MG63 (cell line): ENCODE data around the gene CDKL5. TPM values are rescaled to one million over a fixed set of nuclear protein-coding genes. Genes with fewer than 3 reads are reported as not detected.
"Not testable (repeated sequence)": the region's sequence is repeated elsewhere in the genome, so short reads cannot be mapped to it uniquely, and the experiment has no call there.

Experiments
- DNase-seq: peaks from one replicate; pipeline ENCODE4 v3.0.0-alpha.2; 2020
- H3K27me3 ChIP-seq: fragments of 250-450 bp; sonication (Bioruptor Pico); 2 replicates; pipeline ENCODE4 v1.5.1; 2020; ENCODE audit warnings: mild to moderate bottlenecking, moderate library complexity
- H3K36me3 ChIP-seq: fragments of 250-450 bp; sonication (Bioruptor Pico); 2 replicates; pipeline ENCODE4 v1.5.1; 2020; ENCODE audit warnings: mild to moderate bottlenecking, moderate library complexity
- H3K4me3 ChIP-seq: fragments of 250-450 bp; sonication (Bioruptor Pico); 2 replicates; pipeline ENCODE4 v1.5.1; 2020; ENCODE audit warnings: mild to moderate bottlenecking, moderate library complexity
- H3K9me3 ChIP-seq: fragments of 250-450 bp; sonication (Bioruptor Pico); 2 replicates; pipeline ENCODE4 v1.5.1; 2020; ENCODE audit warnings: mild to moderate bottlenecking, moderate library complexity
- total RNA-seq: library from RNA; depleted of rRNA; stranded (reverse); fragments of >200 nt; shearing (Covaris generic); gene quantifications from 2 replicates; pipeline ENCODE4 v1.2.3, GENCODE V29; 2014; ENCODE audit warnings: low replicate concordance

CDKL5 gene
- total RNA-seq, 1 experiment from 2014 or later = not detected

DNA sequence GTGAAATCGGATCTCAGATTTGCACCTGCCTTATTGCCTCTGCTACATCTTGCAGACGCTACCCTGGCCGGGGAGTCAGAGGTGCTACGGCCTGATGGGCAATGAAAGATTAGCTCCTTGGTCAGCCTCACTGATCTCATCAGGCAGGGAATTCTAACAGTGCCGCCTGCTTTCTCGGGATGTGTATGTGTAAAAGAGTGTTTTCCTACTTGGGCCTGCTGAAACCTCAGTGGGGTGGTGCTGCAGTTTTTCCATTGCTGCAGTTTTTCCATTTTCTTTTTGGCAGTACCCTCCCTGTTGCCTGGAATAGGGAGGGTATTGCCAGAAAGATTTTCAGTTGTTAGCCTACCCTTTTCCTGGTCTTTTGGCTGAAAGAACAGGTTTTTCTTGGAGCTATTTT lies 117.5 kb downstream of the CDKL5 start:
- no peak for DNase-seq
- Histone ChIP-seq H3K4me3 (no peak overlapping the region), H3K9me3 (no peaks in the 10 kb centered on the region), H3K36me3 (no peaks in the 10 kb centered on the region), H3K27me3 (no peaks in the 10 kb centered on the region)

- Histone ChIP-seq H3K27me3 (no peaks in the 10 kb centered on the region), H3K9me3 (no peaks in the 10 kb centered on the region)
- no peak for DNase-seq
These were observed 118.3 kb downstream of the CDKL5 start for GRCh38 chrX:18543738-18544137.

DNA sequence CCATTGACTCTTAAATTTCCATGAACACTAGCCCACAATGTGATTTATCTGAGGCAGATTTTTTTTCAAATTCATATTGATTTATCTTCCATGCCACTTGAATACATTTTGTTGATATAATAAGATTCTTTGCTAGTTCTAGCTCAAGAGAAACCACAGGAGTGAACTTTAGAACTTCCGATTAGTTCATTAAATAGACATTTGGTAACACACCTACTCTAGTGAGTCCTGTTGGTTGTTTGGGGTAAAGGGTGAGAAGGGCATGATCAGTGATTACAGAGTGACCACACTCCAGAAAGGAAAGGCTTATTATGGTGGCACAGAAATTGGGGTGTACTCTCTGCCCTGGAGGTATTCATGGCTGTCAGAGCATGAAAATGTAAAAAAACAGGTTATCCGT lies 120.4 kb downstream of the CDKL5 start:
- Histone ChIP-seq H3K4me3 (no peak overlapping the region), H3K27me3 (no peaks in the 10 kb centered on the region), H3K9me3 (no peaks in the 10 kb centered on the region), H3K36me3 (no peaks in the 10 kb centered on the region)
- DNase-seq = no peak

More at GRCh38 chrX:18543738-18544137, 118.3 kb downstream of the CDKL5 start:
- Histone ChIP-seq H3K36me3 (no peaks in the 10 kb centered on the region), H3K4me3 (no peak overlapping the region)

- no peak for DNase-seq
- Histone ChIP-seq H3K9me3 (no peaks in the 10 kb centered on the region), H3K27me3 (no peaks in the 10 kb centered on the region), H3K4me3 (no peak overlapping the region), H3K36me3 (no peaks in the 10 kb centered on the region)
These were observed 123.6 kb downstream of the CDKL5 start for GRCh38 chrX:18548996-18549395.

- H3K4me3 ChIP-seq = no peak overlapping the region
- no peaks in the 10 kb centered on the region for H3K9me3 ChIP-seq
- no peaks in the 10 kb centered on the region for H3K27me3 ChIP-seq
- no peak for DNase-seq
- no peaks in the 10 kb centered on the region for H3K36me3 ChIP-seq
These were observed 124.2 kb downstream of the CDKL5 start for GRCh38 chrX:18549643-18550042.

- DNase-seq = no peak
- Histone ChIP-seq H3K36me3 (no peaks in the 10 kb centered on the region), H3K4me3 (no peak overlapping the region), H3K9me3 (no peaks in the 10 kb centered on the region), H3K27me3 (no peaks in the 10 kb centered on the region)
These were observed 132.5 kb downstream of the CDKL5 start for GRCh38 chrX:18557879-18558278.

DNA sequence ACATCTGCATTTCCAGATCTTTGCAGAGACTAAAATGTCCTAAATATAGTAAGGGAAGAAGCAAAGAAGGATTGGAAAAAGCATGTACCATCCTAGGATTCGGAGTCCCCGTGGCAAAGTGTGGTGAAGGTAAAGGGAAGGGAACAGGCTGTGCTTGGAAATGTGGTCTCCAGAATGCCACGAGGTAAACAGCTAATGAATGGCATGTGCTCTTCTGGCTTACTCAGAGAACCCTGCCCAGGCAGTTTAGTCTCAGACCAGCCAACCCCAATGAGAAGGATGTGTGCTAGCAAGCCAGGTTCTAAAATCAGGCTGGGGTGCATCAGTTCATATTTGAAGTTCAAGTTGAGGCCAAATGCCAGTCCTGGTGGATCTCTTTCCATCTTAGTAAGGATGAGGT lies 133.4 kb downstream of the CDKL5 start:
- Histone ChIP-seq H3K4me3 (no peak overlapping the region), H3K9me3 (no peaks in the 10 kb centered on the region), H3K27me3 (no peaks in the 10 kb centered on the region), H3K36me3 (no peaks in the 10 kb centered on the region)
- no peak for DNase-seq

- Histone ChIP-seq H3K9me3 (no peaks in the 10 kb centered on the region), H3K4me3 (no peak overlapping the region), H3K36me3 (no peaks in the 10 kb centered on the region), H3K27me3 (no peaks in the 10 kb centered on the region)
- no peak for DNase-seq
These were observed 135.6 kb downstream of the CDKL5 start for GRCh38 chrX:18561020-18561419.

GRCh38 chrX:18565727-18566126 lies 140.3 kb downstream of the CDKL5 start:
- Histone ChIP-seq H3K36me3 (no peaks in the 10 kb centered on the region), H3K27me3 (no peaks in the 10 kb centered on the region), H3K4me3 (no peak overlapping the region), H3K9me3 (no peaks in the 10 kb centered on the region)
- no peak for DNase-seq

DNA sequence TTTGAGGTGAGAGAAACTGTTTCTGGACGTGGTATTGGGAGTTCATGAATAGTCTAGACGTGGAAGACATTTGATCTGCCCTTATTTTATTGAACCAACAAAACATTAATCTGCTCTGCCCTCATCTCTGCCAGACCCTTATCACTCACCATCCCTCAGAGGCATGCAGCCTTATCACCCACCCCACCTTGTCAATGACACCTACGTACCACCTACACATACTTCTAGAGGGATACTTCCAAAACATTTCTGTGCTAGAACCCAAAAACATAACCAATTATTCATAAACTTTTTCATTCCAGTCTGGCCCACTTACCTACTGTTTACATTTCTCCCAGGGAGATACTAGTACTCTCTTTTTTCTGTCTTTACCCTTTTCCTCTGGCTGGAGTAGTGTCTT lies 141.3 kb downstream of the CDKL5 start:
- H3K4me3 ChIP-seq = no peak overlapping the region
- H3K27me3 ChIP-seq = no peaks in the 10 kb centered on the region
- no peaks in the 10 kb centered on the region for H3K9me3 ChIP-seq
- no peaks in the 10 kb centered on the region for H3K36me3 ChIP-seq
- no peak for DNase-seq

DNA sequence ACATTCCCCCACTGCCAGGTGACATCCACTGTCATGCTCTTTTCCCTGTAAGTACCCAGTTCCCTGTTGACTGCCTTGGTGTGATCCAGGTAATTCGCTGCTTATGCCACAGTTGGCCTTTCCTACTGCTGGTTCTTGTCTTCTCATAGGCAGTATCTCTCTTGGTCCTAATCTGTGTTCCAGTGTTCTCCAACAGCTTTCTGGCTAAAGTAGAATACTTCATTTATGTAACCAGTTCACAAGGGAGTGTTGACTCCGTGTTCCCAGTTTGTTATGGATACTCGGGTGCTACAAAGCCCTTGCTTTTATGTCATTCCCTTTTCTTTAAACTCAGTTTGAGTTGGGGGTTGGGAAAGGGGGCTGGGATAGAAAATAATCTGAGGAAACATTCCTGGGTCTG lies 148.1 kb downstream of the CDKL5 start:
- DNase-seq = no peak
- Histone ChIP-seq H3K4me3 (no peak overlapping the region), H3K36me3 (no peaks in the 10 kb centered on the region), H3K9me3 (no peaks in the 10 kb centered on the region), H3K27me3 (no peaks in the 10 kb centered on the region)

GRCh38 chrX:18574591-18574990 lies 149.2 kb downstream of the CDKL5 start:
- H3K27me3 ChIP-seq = no peaks in the 10 kb centered on the region
- no peaks in the 10 kb centered on the region for H3K36me3 ChIP-seq
- DNase-seq = peak; percentile 52
- no peak overlapping the region for H3K4me3 ChIP-seq
- no peaks in the 10 kb centered on the region for H3K9me3 ChIP-seq

- Histone ChIP-seq H3K36me3 (no peaks in the 10 kb centered on the region), H3K4me3 (no peak overlapping the region), H3K9me3 (no peaks in the 10 kb centered on the region), H3K27me3 (no peaks in the 10 kb centered on the region)
- DNase-seq = no peak
These were observed 150.3 kb downstream of the CDKL5 start for GRCh38 chrX:18575744-18576143.

DNA sequence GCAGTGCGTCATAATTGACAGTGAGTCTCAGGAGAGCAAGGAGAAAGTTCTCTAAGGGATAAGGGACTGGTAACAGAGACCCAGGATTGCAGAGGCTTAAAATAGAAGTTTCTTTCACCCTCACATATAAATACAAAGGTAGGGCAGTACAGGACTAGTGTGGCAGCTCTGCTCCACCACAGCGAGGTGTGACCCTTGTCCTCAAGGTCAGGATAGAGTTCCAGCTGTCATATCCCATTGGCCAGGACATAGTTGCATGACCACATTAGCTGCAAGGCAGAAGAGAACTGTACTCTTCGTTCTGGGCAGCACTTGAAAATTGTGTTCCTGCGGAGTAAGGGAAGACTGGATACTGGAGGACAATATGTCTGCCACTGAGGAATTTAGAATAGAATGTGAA lies 152.0 kb downstream of the CDKL5 start:
- Histone ChIP-seq H3K9me3 (no peaks in the 10 kb centered on the region), H3K36me3 (no peaks in the 10 kb centered on the region), H3K4me3 (no peak overlapping the region), H3K27me3 (no peaks in the 10 kb centered on the region)
- no peak for DNase-seq

GRCh38 chrX:18578546-18578945 lies 153.1 kb downstream of the CDKL5 start:
- H3K36me3 ChIP-seq = no peaks in the 10 kb centered on the region
- no peaks in the 10 kb centered on the region for H3K9me3 ChIP-seq
- no peak overlapping the region for H3K4me3 ChIP-seq
- DNase-seq = no peak
- no peaks in the 10 kb centered on the region for H3K27me3 ChIP-seq

- DNase-seq = no peak
- Histone ChIP-seq H3K9me3 (no peaks in the 10 kb centered on the region), H3K36me3 (no peaks in the 10 kb centered on the region), H3K4me3 (no peak overlapping the region), H3K27me3 (no peaks in the 10 kb centered on the region)
These were observed 154.1 kb downstream of the CDKL5 start for GRCh38 chrX:18579495-18579894.

- H3K36me3 ChIP-seq = no peaks in the 10 kb centered on the region
- H3K9me3 ChIP-seq = no peaks in the 10 kb centered on the region
- H3K4me3 ChIP-seq = no peak overlapping the region
- no peaks in the 10 kb centered on the region for H3K27me3 ChIP-seq
- no peak for DNase-seq
These were observed 157.6 kb downstream of the CDKL5 start for GRCh38 chrX:18582910-18583493.

GRCh38 chrX:18589292-18589691 lies 163.9 kb downstream of the CDKL5 start:
- not testable (repeated sequence) for H3K9me3 ChIP-seq, H3K4me3 ChIP-seq, DNase-seq, H3K36me3 ChIP-seq, H3K27me3 ChIP-seq

- DNase-seq = no peak
- no peaks in the 10 kb centered on the region for H3K36me3 ChIP-seq
- no peaks in the 10 kb centered on the region for H3K9me3 ChIP-seq
- H3K4me3 ChIP-seq = no peak overlapping the region
- H3K27me3 ChIP-seq = no peaks in the 10 kb centered on the region
These were observed 166.4 kb downstream of the CDKL5 start for GRCh38 chrX:18591834-18592233.
